Thyroid gland (tissue), 4 donors: ENCODE data around the gene CNPY4. TPM values are rescaled to one million over a fixed set of nuclear protein-coding genes. Genes with fewer than 3 reads are reported as not detected.
A peak's percentile ranks its signal among the peaks of the same experiment; 100 is the strongest.
"Not testable (repeated sequence)": the region's sequence is repeated elsewhere in the genome, so short reads cannot be mapped to it uniquely, and the experiment has no call there.

Source experiments
- DNase-seq, 2 donors: peaks; one replicate each; pipeline ENCODE4 v3.0.0-alpha.2; 2019
- H3K27ac ChIP-seq, 3 donors: fragments of 200-600 bp; sonication (generic); 1 replicate in 2 of 3; 2 replicates in 1 of 3; pipeline ENCODE4 v1.5.1; 2016 to 2019; ENCODE audit warnings: mild to moderate bottlenecking in 1 of 3, moderate library complexity in 1 of 3
- H3K27me3 ChIP-seq: fragments of 200-600 bp; sonication (generic); one replicate; pipeline ENCODE4 v1.5.1; 2019
- H3K36me3 ChIP-seq, 2 donors: fragments of 200-600 bp; sonication (generic); one replicate each; pipeline ENCODE4 v1.5.1; 2016 to 2019
- H3K4me1 ChIP-seq, 2 donors: fragments of 200-600 bp; sonication (generic); one replicate each; pipeline ENCODE4 v1.5.1; 2017 to 2019
- H3K4me3 ChIP-seq, 3 donors: fragments of 200-600 bp; sonication (generic); replicated peaks in 1 of 3; 1 replicate in 2 of 3; 2 replicates in 1 of 3; pipeline ENCODE4 v1.5.1; 2016; ENCODE audit warnings: mild to moderate bottlenecking in 1 of 3
- H3K9me3 ChIP-seq: fragments of 200-600 bp; sonication (generic); one replicate; pipeline ENCODE4 v1.5.1; 2017
- POLR2A ChIP-seq, 2 donors: fragments of 450-650 bp; IDR thresholded peaks; one replicate each; pipeline ENCODE4 v1.6.1; 2017; ENCODE audit warnings: antibody characterized with exemption in 2 of 2, mild to moderate bottlenecking in 2 of 2, moderate library complexity in 1 of 2
- WGBS, 2 donors: methylation state at CpG; one replicate each; pipeline ENCODE4 v1.1.5; 2017; 5-methylcytosine and 5-hydroxymethylcytosine counted together
- intact Hi-C: fragments of 100-400 bp; cut with DNase I; formaldehyde crosslinking; loops from one replicate; pipeline ENCODE4 v1.15.1; 2023
- total RNA-seq, 4 donors: library from RNA; depleted of rRNA; stranded (reverse); fragments of >200 nt; gene quantifications; one replicate each; pipeline ENCODE4 v1.2.3, GENCODE V29; 2016
- TF ChIP-seq, protein P1 (sequence below), 6 experiments: fragments of 200-600 bp in 3 of 6; fragments of 450-650 bp in 3 of 6; sonication (generic) in 3 of 6; IDR thresholded peaks; one replicate each; pipeline ENCODE4 v1.5.1; 2016 to 2019; ENCODE audit warnings: antibody characterized with exemption in 6 of 6, mild to moderate bottlenecking in 2 of 6, inconsistent platforms in 1 of 6, moderate library complexity in 1 of 6

The CNPY4 gene
- total RNA-seq, 4 donors from 2014 or later, result 4.1 to 14.5 (median 13.1) TPM

DNA sequence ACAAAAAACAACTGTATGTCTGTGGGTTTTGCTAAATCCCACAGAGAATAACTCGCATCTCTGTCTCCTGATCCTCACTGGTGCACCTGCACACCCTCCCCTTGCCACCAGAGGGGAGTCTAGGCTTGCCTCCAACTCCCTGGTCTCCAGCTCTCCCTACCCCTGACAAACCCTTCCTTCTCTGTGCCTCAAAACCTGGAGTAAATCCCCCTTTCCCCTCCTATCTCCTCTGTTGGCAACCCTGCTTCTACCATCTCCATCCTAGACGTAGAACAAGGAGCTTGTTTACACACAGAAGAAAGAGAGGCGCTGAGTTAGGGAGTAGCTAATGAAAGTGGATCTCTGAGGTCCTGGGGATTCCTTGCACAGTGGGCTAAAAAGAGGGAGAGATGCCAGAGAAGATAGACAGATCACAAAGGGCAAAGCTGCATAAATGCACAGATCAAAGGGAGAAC, 13.3 kb downstream of the CNPY4 start:
- Histone ChIP-seq H3K27ac (no peak overlapping the region), H3K9me3 (no peaks in the 10 kb centered on the region), H3K36me3 (no peaks in the 10 kb centered on the region), H3K4me3 (no peak overlapping the region), H3K27me3 (no peaks in the 10 kb centered on the region), H3K4me1 (peaks cover 0 to 11% of the 10 kb centered on the region in 2 donors)
- peak; percentile 41 to 42 for DNase-seq
- 32 to 38% methylated on average over 3 of the region's 3 CpGs for WGBS, 2 donors
- TF ChIP-seq, protein P1, sequence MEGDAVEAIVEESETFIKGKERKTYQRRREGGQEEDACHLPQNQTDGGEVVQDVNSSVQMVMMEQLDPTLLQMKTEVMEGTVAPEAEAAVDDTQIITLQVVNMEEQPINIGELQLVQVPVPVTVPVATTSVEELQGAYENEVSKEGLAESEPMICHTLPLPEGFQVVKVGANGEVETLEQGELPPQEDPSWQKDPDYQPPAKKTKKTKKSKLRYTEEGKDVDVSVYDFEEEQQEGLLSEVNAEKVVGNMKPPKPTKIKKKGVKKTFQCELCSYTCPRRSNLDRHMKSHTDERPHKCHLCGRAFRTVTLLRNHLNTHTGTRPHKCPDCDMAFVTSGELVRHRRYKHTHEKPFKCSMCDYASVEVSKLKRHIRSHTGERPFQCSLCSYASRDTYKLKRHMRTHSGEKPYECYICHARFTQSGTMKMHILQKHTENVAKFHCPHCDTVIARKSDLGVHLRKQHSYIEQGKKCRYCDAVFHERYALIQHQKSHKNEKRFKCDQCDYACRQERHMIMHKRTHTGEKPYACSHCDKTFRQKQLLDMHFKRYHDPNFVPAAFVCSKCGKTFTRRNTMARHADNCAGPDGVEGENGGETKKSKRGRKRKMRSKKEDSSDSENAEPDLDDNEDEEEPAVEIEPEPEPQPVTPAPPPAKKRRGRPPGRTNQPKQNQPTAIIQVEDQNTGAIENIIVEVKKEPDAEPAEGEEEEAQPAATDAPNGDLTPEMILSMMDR (IDR thresholded peaks at IDR 0.05), result peak in 5 of 6 experiments; percentile 26 to 72 (median 45)
- no peak for TF ChIP-seq POLR2A (IDR thresholded peaks at IDR 0.05)
- intact Hi-C loops, result loop anchor here (5.0 kb wide), 1 partner anchor 155 kb away; the partner anchor contains the start of gene AZGP1

DNA sequence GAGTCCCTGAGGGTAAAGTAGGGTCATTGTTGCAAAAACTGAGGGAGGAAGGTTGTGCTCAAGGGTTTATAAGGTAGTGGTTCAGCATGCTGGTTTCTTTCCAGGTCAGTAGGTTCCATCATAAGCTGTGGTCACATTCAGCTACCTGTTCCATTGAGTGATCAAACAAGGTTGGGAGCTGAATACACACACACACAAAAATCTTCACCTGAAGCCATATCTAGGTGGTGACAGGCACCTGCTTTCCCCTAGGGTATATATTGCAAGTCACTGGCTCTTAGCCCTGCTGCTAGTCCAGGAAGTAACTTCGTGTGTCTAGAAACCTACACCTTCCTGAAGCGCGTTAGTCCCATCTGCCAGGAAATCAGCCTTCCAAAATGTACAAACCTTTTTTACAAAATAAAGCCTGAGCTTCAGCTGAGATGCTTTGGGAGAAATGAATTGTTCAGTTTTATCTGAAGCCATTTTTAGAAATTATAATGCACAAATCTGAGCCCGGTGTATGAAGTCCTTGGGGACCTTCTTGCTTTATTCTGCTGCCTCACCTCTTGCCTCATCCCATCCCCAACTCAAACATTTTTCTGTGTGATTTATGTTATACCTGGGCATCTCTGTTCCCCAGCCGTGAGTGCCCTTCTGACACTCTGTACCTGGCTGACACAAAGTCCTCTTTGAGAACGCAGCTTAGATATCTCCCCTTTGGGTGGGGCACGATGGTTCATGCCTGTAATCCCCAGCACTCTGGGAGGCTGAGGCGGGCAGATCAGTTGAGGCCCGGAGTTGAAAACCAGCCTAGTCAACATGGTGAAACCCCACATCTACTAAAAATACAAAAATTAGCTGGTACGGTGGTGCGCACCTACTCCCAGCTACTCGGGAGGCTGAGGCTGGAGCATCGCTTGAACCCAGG, 18.7 kb downstream of the CNPY4 start:
- Histone ChIP-seq H3K27me3 (no peaks in the 10 kb centered on the region), H3K9me3 (no peaks in the 10 kb centered on the region), H3K27ac (no peak overlapping the region), H3K4me1 (peaks cover 0 to 7% of the 10 kb centered on the region in 2 donors), H3K36me3 (no peaks in the 10 kb centered on the region), H3K4me3 (no peak overlapping the region)
- intact Hi-C loops, result no loop called here
- TF ChIP-seq, protein P1 (IDR thresholded peaks at IDR 0.05), result no peak
- no peak for TF ChIP-seq POLR2A (IDR thresholded peaks at IDR 0.05)
- no peak for DNase-seq
- WGBS, 2 donors, result 73 to 77% methylated on average over 13 of the region's 13 CpGs

DNA sequence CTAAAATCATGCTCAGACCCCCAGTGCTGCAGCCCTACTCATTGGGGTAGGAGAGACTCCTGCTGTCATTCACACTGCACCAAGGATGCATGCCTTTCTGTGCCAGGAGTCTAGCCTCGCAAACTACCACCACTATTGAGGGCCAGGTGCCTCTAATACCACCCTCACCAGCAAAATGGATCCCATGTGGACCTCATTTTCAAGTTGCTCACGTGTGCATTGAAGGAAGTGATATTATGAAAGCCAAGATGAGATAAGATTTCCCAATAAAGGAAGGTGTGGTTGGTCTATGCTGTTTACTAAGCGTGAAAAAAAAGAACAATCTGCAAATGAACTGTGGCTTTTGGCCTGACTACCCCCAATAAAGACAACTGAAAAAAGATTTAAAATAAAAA, 22.1 kb downstream of the CNPY4 start:
- WGBS, 2 donors, result 70 to 84% methylated on average over 3 of the region's 3 CpGs
- Histone ChIP-seq H3K4me3 (no peak overlapping the region), H3K9me3 (no peaks in the 10 kb centered on the region), H3K36me3 (no peaks in the 10 kb centered on the region), H3K27me3 (no peaks in the 10 kb centered on the region), H3K27ac (no peak overlapping the region), H3K4me1 (peaks cover 0 to 7% of the 10 kb centered on the region in 2 donors)
- intact Hi-C loops, result no loop called here
- DNase-seq, result no peak
- TF ChIP-seq POLR2A (IDR thresholded peaks at IDR 0.05), result no peak
- TF ChIP-seq, protein P1 (IDR thresholded peaks at IDR 0.05), result no peak

DNA sequence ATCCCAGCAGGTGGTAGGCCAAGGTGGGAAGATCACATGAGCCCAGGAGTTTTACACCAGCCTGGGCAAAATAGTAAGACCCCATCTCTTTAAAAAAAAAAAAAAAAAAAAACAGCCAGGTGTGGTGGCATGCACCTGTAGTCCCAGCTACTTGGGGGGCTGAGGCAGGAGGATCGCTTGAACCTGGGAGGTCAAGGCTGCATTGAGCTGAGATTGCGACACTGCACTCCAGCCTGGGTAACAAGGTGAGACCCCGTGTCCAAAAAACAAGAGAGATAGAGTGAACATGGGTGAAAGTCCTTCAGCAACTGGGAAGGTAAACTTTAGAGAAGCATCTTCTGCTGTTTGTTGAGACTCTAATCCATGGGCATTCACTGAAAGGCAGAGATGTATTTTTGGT, 23.0 kb downstream of the CNPY4 start:
- TF ChIP-seq POLR2A (IDR thresholded peaks at IDR 0.05), result no peak
- TF ChIP-seq, protein P1 (IDR thresholded peaks at IDR 0.05), result no peak
- no peaks in the 10 kb centered on the region for H3K27me3 ChIP-seq
- DNase-seq, result no peak
- intact Hi-C loops, result no loop called here
- H3K4me1 ChIP-seq, result peaks cover 0 to 7% of the 10 kb centered on the region in 2 donors
- WGBS, 2 donors, result 91 to 93% methylated on average over 3 of the region's 3 CpGs
- no peaks in the 10 kb centered on the region for H3K36me3 ChIP-seq
- no peak overlapping the region for H3K27ac ChIP-seq
- H3K4me3 ChIP-seq, result no peak overlapping the region
- H3K9me3 ChIP-seq, result no peaks in the 10 kb centered on the region

DNA sequence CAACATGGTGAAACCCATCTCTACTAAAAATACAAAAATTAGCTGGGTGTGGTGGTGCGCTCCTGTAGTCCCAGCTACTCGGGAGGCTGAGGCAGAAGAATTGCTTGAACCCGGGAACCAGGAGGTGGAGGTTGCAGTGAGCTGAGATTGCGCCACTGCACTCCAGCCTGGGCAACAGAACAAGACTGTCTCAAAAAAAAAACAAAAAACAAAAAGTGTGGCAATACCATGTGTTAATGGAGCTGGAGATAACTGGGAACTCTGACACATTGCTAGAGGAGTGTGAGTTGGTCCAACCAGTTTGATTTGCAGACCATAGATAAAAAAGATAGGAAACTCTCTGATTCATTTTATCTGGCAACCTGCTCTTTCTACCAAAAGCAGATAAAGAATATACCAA, 26.9 kb downstream of the CNPY4 start:
- H3K36me3 ChIP-seq, H3K27ac ChIP-seq, H3K9me3 ChIP-seq, H3K4me1 ChIP-seq, intact Hi-C loops, H3K27me3 ChIP-seq, H3K4me3 ChIP-seq, DNase-seq: not testable (repeated sequence)
- WGBS, 2 donors, result 91 to 95% methylated on average over 4 of the region's 4 CpGs
